Mucosa of rectum (tissue), 2 donors: ENCODE measurements around the gene ATE1.

Source experiments
- H3K27ac ChIP-seq, 2 donors: one replicate each; pipeline ENCODE4 v1.7.0; 2013; ENCODE audit warnings: inconsistent platforms in 2 of 2, low read depth in 2 of 2, low read length in 2 of 2
- H3K27me3 ChIP-seq, 2 donors: one replicate each; pipeline ENCODE4 v1.7.0; 2013; ENCODE audit warnings: low read length in 2 of 2; ENCODE audit not compliant: control insufficient read depth in 2 of 2, insufficient read depth in 2 of 2
- H3K36me3 ChIP-seq, 2 donors: one replicate each; pipeline ENCODE4 v1.7.0; 2013; ENCODE audit warnings: low read length in 2 of 2; ENCODE audit not compliant: control insufficient read depth in 2 of 2, insufficient read depth in 2 of 2
- H3K4me1 ChIP-seq, 2 donors: one replicate each; pipeline ENCODE4 v1.7.0; 2013; ENCODE audit warnings: low read length in 2 of 2, mild to moderate bottlenecking in 1 of 2; ENCODE audit not compliant: control insufficient read depth in 2 of 2, insufficient read depth in 2 of 2
- H3K4me3 ChIP-seq, 2 donors: one replicate each; pipeline ENCODE4 v1.7.0; 2013; ENCODE audit warnings: low read length in 2 of 2
- H3K9ac ChIP-seq, 2 donors: one replicate each; pipeline ENCODE4 v1.7.0; 2013; ENCODE audit warnings: low read length in 2 of 2, low read depth in 1 of 2, mild to moderate bottlenecking in 1 of 2
- H3K9me3 ChIP-seq, 2 donors: one replicate each; pipeline ENCODE4 v1.7.0; 2013; ENCODE audit warnings: low read length in 2 of 2; ENCODE audit not compliant: control insufficient read depth in 2 of 2
- donor health status: healthy.
- donor health status: Normal muscosa, but diverticular disease.

Gene ATE1

GRCh38 chr10:121956111-121957061 is 28.6 kb upstream of the ATE1 start:
- Histone ChIP-seq H3K4me1 (no peaks in the 10 kb centered on the region), H3K9me3 (no peaks in the 10 kb centered on the region), H3K36me3 (peaks cover 23 to 26% of the 10 kb centered on the region in 2 donors), H3K27me3 (no peaks in the 10 kb centered on the region), H3K9ac (no peak overlapping the region), H3K27ac (no peak overlapping the region), H3K4me3 (no peak overlapping the region)

- Histone ChIP-seq H3K4me3 (no peak overlapping the region), H3K9ac (no peak overlapping the region), H3K36me3 (peaks cover 12 to 15% of the 10 kb centered on the region in 2 donors), H3K27me3 (no peaks in the 10 kb centered on the region), H3K4me1 (no peaks in the 10 kb centered on the region), H3K9me3 (no peaks in the 10 kb centered on the region), H3K27ac (no peak overlapping the region)
Observed at GRCh38 chr10:121952226-121952625, 24.4 kb upstream of the ATE1 start.

- Histone ChIP-seq H3K4me3 (no peak overlapping the region), H3K9me3 (no peaks in the 10 kb centered on the region), H3K9ac (no peak overlapping the region), H3K4me1 (no peaks in the 10 kb centered on the region), H3K36me3 (no peaks in the 10 kb centered on the region), H3K27ac (no peak overlapping the region), H3K27me3 (no peaks in the 10 kb centered on the region)
Observed at GRCh38 chr10:121949451-121949850, 21.6 kb upstream of the ATE1 start.

- no peaks in the 10 kb centered on the region for H3K36me3 ChIP-seq
- H3K9ac ChIP-seq = no peak overlapping the region
- no peaks in the 10 kb centered on the region for H3K27me3 ChIP-seq
- no peak overlapping the region for H3K4me3 ChIP-seq
- H3K4me1 ChIP-seq = no peaks in the 10 kb centered on the region
- no peak overlapping the region for H3K27ac ChIP-seq
- no peaks in the 10 kb centered on the region for H3K9me3 ChIP-seq
Observed at GRCh38 chr10:121949049-121949448, 21.2 kb upstream of the ATE1 start.

GRCh38 chr10:121947343-121948330 is 19.8 kb upstream of the ATE1 start:
- H3K9ac ChIP-seq = no peak overlapping the region
- H3K27ac ChIP-seq = no peak overlapping the region
- no peak overlapping the region for H3K4me3 ChIP-seq

GRCh38 chr10:121942749-121943416 is 15.1 kb upstream of the ATE1 start:
- Histone ChIP-seq H3K9ac (no peak overlapping the region), H3K27me3 (no peaks in the 10 kb centered on the region), H3K9me3 (no peaks in the 10 kb centered on the region), H3K27ac (peak overlapping the region in 1 of 2 donors; percentile 2), H3K4me1 (peaks cover 6 to 9% of the 10 kb centered on the region in 2 donors), H3K4me3 (no peak overlapping the region), H3K36me3 (no peaks in the 10 kb centered on the region)

More at GRCh38 chr10:121947343-121948330, 19.8 kb upstream of the ATE1 start:
- H3K9me3 ChIP-seq = no peaks in the 10 kb centered on the region
- peaks cover 6 to 7% of the 10 kb centered on the region in 2 donors for H3K4me1 ChIP-seq
- H3K36me3 ChIP-seq = no peaks in the 10 kb centered on the region
- H3K27me3 ChIP-seq = no peaks in the 10 kb centered on the region

- Histone ChIP-seq H3K9me3 (no peaks in the 10 kb centered on the region), H3K4me1 (peaks cover 6 to 9% of the 10 kb centered on the region in 2 donors), H3K27me3 (no peaks in the 10 kb centered on the region), H3K36me3 (no peaks in the 10 kb centered on the region), H3K27ac (no peak overlapping the region), H3K9ac (no peak overlapping the region), H3K4me3 (no peak overlapping the region)
Observed at GRCh38 chr10:121941532-121941931, 13.7 kb upstream of the ATE1 start.

GRCh38 chr10:121936295-121936694 is 8.5 kb upstream of the ATE1 start:
- Histone ChIP-seq H3K36me3 (no peaks in the 10 kb centered on the region), H3K4me3 (no peak overlapping the region), H3K4me1 (peaks cover 0 to 16% of the 10 kb centered on the region in 2 donors), H3K9me3 (no peaks in the 10 kb centered on the region), H3K9ac (no peak overlapping the region), H3K27me3 (no peaks in the 10 kb centered on the region), H3K27ac (peak overlapping the region; percentile 77 to 80)

- no peaks in the 10 kb centered on the region for H3K36me3 ChIP-seq
- H3K9ac ChIP-seq = peak overlapping the region in 1 of 2 donors; percentile 36
- peak overlapping the region; percentile 77 to 80 for H3K27ac ChIP-seq
- no peaks in the 10 kb centered on the region for H3K9me3 ChIP-seq
- peaks cover 2 to 22% of the 10 kb centered on the region in 2 donors for H3K4me1 ChIP-seq
- peak overlapping the region in 1 of 2 donors; percentile 41 for H3K4me3 ChIP-seq
- no peaks in the 10 kb centered on the region for H3K27me3 ChIP-seq
Observed at GRCh38 chr10:121935702-121936101, 7.9 kb upstream of the ATE1 start.
